Measurements from ENCODE around the gene KIAA0930. TPM values are rescaled to one million over a fixed set of nuclear protein-coding genes. Genes with fewer than 3 reads are reported as not detected.

KIAA0930 gene
- total and polyA plus RNA-seq, 2 experiments from 2014 or later = 15.0 to 78.6 TPM

- TF ChIP-seq REST (IDR thresholded peaks at IDR 0.05; ENCODE audit: unreplicated experiment) (no peak), EZH2phosphoT487 (IDR thresholded peaks at IDR 0.05; ENCODE audit: unreplicated experiment) (no peak), NANOG (IDR thresholded peaks at IDR 0.05; ENCODE audit: borderline replicate concordance) (no peak), ZNF331 (CRISPR knock-in tag; IDR thresholded peaks at IDR 0.05; ENCODE audit: low read depth) (no peak), CREB1 (CRISPR knock-in tag; IDR thresholded peaks at IDR 0.05; ENCODE audit: low read depth) (no peak), POLR2AphosphoS5 (IDR thresholded peaks at IDR 0.05; ENCODE audit: low read depth) (no peak), STAT1 (IDR thresholded peaks at IDR 0.05; ENCODE audit: unreplicated experiment) (no peak), ZNF114 (CRISPR knock-in tag; IDR thresholded peaks at IDR 0.05) (no peak), JUNB (IDR thresholded peaks at IDR 0.05; ENCODE audit: unreplicated experiment) (no peak)
- TF ChIP-seq, protein P1, sequence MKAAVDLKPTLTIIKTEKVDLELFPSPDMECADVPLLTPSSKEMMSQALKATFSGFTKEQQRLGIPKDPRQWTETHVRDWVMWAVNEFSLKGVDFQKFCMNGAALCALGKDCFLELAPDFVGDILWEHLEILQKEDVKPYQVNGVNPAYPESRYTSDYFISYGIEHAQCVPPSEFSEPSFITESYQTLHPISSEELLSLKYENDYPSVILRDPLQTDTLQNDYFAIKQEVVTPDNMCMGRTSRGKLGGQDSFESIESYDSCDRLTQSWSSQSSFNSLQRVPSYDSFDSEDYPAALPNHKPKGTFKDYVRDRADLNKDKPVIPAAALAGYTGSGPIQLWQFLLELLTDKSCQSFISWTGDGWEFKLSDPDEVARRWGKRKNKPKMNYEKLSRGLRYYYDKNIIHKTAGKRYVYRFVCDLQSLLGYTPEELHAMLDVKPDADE (IDR thresholded peaks at IDR 0.05) = no peak
These were observed 28.4 kb downstream of the KIAA0930 start (continued) for GRCh38 chr22:45212306-45212709.

- Histone ChIP-seq H3K27ac (ENCODE audit: low read depth) (no peak overlapping the region), H3K4me1 (ENCODE audit: insufficient read depth) (peaks cover 10% of the 10 kb centered on the region), H3K4me3 (no peak overlapping the region), H3K27me3 (ENCODE audit: insufficient read depth) (no peaks in the 10 kb centered on the region), H4K20me1 (replicated peaks; ENCODE audit: insufficient read depth) (peaks cover 13% of the 10 kb centered on the region), H2AFZ (no peak overlapping the region), H3K4me2 (peak overlapping the region; percentile 62), H3K79me2 (replicated peaks; ENCODE audit: insufficient read depth) (peaks cover 24% of the 10 kb centered on the region), H3K9me2 (ENCODE audit: insufficient read depth) (no peaks in the 10 kb centered on the region), H3F3A (replicated peaks; ENCODE audit: low read depth) (no peaks in the 10 kb centered on the region; the same call in 1 of the 2 replicates), H3K36me3 (ENCODE audit: insufficient read depth) (no peaks in the 10 kb centered on the region)
- H3K4me3 Mint-ChIP-seq = peak overlapping the region; percentile 36; the same call in 2 of the 3 replicates
- no peak for DNase-seq (ENCODE audit: low spot score)
- H3K4me1 Mint-ChIP-seq = peaks cover 39% of the 10 kb centered on the region
- no peaks in the 10 kb centered on the region for H3K9me3 Mint-ChIP-seq
- peaks cover 7% of the 10 kb centered on the region for H3K27me3 Mint-ChIP-seq (ENCODE audit: insufficient read depth, low read depth, poor library complexity)
- peaks cover 6% of the 10 kb centered on the region; the same call in 2 of the 3 replicates for H3K36me3 Mint-ChIP-seq (ENCODE audit: low read depth)
- TF ChIP-seq EZH2phosphoT487 (IDR thresholded peaks at IDR 0.05; ENCODE audit: unreplicated experiment) (no peak), CTCF (conservative IDR thresholded peaks at IDR 0.05; ENCODE audit: low read depth in 2 of 2) (no peak), JUNB (IDR thresholded peaks at IDR 0.05; ENCODE audit: unreplicated experiment) (no peak), POLR2AphosphoS5 (IDR thresholded peaks at IDR 0.05; ENCODE audit: low read depth) (no peak), EZH2 (IDR thresholded peaks at IDR 0.05; ENCODE audit: low read depth, unreplicated experiment) (no peak), CREB1 (CRISPR knock-in tag; IDR thresholded peaks at IDR 0.05; ENCODE audit: low read depth) (no peak), NANOG (IDR thresholded peaks at IDR 0.05; ENCODE audit: borderline replicate concordance) (no peak)
- no peak for ATAC-seq
- H3K27ac Mint-ChIP-seq = peak overlapping the region; percentile 80
These were observed 28.8 kb downstream of the KIAA0930 start for GRCh38 chr22:45211848-45212247.

Measured in GM23338 (cell line).